Measurements from ENCODE around the gene FBXO44. TPM values are rescaled to one million over a fixed set of nuclear protein-coding genes. Genes with fewer than 3 reads are reported as not detected.

Gene FBXO44
- total RNA-seq, 1 donor from 2014 or later = 18.4 TPM

DNA sequence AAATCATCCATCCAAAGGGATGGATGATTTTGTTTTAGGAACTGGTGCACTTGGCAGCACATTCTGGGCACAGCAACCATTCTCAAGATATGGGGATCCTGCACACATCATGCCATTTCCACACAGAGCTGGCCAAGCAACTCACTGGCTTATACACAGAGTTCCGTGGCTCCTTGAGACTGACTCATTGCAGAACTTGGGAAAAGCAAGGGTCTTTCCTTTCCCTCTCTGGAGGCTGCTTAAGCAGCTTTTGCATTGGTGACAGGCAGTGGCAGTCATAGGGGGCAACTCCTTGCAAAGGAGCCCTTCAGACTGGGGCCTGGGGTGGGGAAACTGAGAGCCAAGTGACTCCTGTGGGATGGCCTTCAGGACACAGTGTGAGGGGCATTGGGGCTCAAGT lies 28.1 kb downstream of the FBXO44 start:
- H3K9me3 ChIP-seq = no peaks in the 10 kb centered on the region
- no peak for ATAC-seq
- H3K36me3 ChIP-seq = no peaks in the 10 kb centered on the region
- H3K4me1 ChIP-seq = peaks cover 14% of the 10 kb centered on the region
- intact Hi-C loops (cut with DNase I) = no loop called here
- no peak overlapping the region for H3K27ac ChIP-seq
- TF ChIP-seq, protein P1, sequence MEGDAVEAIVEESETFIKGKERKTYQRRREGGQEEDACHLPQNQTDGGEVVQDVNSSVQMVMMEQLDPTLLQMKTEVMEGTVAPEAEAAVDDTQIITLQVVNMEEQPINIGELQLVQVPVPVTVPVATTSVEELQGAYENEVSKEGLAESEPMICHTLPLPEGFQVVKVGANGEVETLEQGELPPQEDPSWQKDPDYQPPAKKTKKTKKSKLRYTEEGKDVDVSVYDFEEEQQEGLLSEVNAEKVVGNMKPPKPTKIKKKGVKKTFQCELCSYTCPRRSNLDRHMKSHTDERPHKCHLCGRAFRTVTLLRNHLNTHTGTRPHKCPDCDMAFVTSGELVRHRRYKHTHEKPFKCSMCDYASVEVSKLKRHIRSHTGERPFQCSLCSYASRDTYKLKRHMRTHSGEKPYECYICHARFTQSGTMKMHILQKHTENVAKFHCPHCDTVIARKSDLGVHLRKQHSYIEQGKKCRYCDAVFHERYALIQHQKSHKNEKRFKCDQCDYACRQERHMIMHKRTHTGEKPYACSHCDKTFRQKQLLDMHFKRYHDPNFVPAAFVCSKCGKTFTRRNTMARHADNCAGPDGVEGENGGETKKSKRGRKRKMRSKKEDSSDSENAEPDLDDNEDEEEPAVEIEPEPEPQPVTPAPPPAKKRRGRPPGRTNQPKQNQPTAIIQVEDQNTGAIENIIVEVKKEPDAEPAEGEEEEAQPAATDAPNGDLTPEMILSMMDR (IDR thresholded peaks at IDR 0.05) = no peak
- no peak for DNase-seq
- H3K4me3 ChIP-seq = no peak overlapping the region
- H3K27me3 ChIP-seq (ENCODE audit: low read depth) = peaks cover 11% of the 10 kb centered on the region

DNA sequence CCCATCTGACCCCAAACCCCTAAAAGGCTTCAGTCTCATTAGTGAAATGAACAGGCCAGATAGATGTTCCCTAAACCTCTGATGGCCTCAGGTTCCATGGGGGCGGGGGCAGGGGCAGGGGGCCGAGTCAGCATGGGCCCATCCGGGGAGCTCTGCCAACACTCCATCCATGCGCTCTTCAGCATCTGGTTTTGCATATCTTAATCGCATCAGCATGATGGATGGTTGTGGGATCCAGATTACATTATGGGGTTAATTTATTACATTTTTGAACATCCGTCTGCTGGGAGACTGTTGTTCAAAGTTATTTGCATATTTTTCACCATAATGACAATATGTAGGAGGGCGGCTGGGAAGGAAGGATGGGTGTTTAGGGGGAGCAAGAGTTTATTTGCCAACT lies 29.4 kb downstream of the FBXO44 start:
- TF ChIP-seq, protein P1 (IDR thresholded peaks at IDR 0.05) = no peak
- DNase-seq (no peak), ATAC-seq (no peak)
- Histone ChIP-seq H3K9me3 (no peaks in the 10 kb centered on the region), H3K27ac (no peak overlapping the region), H3K4me3 (no peak overlapping the region), H3K36me3 (no peaks in the 10 kb centered on the region), H3K27me3 (ENCODE audit: low read depth) (peaks cover 24% of the 10 kb centered on the region), H3K4me1 (peaks cover 14% of the 10 kb centered on the region)
- intact Hi-C loops (cut with DNase I) = no loop called here

DNA sequence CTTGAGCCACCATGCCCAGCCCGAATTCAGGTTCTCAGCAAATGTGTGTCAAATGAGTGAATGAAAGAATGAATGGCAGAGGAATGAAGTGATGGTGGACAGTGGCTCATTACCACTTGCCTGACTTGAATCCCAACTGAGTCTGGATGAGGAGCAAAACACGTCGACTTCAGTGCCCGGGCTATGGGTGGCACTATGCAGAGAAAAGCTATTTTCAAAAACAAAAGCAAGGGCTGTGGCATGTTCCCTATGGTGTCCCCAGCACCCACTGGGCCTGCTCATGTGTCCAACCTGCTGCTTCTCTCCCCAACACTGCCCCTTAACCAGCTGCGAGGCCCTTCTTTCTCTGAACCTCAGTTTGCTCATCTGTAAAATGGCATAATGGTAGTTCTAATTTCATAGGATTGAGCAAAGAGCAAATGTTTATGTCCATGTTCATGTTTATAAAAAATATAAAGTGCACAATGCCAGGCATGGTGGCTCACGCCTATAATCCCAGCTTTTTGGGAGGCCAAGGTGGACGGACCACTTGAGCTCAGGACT lies 30.6 kb downstream of the FBXO44 start:
- Histone ChIP-seq H3K4me3 (no peak overlapping the region), H3K9me3 (no peaks in the 10 kb centered on the region), H3K27ac (no peak overlapping the region), H3K36me3 (no peaks in the 10 kb centered on the region), H3K27me3 (ENCODE audit: low read depth) (peaks cover 36% of the 10 kb centered on the region), H3K4me1 (peaks cover 10% of the 10 kb centered on the region)
- no peak for ATAC-seq
- TF ChIP-seq, protein P1 (IDR thresholded peaks at IDR 0.05) = no peak
- intact Hi-C loops (cut with DNase I) = no loop called here
- DNase-seq = no peak

DNA sequence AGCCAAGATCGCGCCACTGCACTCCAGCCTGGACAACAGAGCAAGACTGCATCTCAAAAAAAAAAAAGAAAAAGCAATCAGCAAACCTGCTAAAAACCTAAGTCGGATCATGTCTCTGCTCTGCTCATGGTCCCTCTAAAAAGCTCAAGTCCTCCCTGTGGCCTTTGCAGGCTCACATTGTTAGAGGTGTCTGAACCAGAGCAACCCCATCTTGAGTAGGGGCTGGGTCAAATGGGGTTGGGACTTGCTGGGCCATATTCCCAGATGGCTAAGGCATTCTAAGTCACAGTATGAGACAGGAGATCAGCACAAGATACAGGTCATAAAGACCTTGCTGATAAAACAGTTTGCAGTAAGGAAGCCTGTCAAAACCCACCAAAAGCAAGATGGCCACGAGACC lies 33.8 kb downstream of the FBXO44 start:
- Histone ChIP-seq H3K4me1 (peaks cover 11% of the 10 kb centered on the region), H3K9me3 (no peaks in the 10 kb centered on the region), H3K27ac (no peak overlapping the region), H3K27me3 (ENCODE audit: low read depth) (peaks cover 68% of the 10 kb centered on the region), H3K36me3 (no peaks in the 10 kb centered on the region), H3K4me3 (no peak overlapping the region)
- no peak for DNase-seq
- no peak for ATAC-seq
- intact Hi-C loops (cut with DNase I) = no loop called here
- TF ChIP-seq, protein P1 (IDR thresholded peaks at IDR 0.05) = no peak

DNA sequence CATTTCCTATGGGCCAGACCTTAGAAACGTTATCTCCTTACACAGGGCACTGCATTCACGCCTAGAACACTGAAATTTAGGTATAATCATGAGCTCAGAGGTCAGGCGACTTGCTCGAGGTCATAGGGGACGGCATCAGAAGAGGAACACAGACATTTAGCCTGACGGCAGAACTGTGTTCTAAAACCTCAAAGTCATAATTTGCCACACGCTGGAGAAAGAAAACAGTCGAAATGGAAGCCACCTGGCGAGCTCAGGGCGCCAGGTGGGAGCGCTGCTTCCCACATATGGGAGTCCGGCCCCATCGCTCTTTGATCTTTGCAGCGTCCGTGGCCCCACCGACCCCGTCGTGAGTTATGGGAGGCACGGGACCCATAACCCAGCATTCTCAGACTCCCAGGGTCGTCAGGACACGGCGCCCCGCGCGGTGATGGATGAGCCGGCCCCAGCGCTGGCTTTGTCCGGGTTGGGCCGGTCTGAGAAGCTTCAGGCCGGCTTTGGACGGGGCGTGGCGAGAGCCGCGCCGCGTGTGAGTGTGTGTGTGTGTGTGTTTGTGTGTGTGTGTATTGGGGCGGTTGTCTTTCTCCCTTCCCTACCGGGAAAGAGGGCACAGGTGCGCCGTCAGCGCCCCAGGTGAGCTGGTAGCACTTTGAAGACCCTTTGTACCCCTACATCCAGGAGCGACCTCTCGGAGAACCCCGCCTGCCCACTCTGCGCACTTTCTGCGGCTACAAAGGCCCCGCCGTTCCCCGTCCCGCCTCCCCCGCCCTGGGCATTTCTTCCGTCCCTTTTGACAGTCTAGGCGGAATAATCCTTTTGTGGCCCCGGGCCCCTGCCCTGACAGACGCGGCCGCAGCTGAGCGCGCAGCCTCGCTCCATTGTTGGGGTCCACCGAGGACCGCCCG lies 36.0 kb downstream of the FBXO44 start:
- ATAC-seq = no peak
- peak overlapping the region; percentile 35 for H3K4me3 ChIP-seq
- no peak overlapping the region for H3K27ac ChIP-seq
- TF ChIP-seq, protein P1 (IDR thresholded peaks at IDR 0.05) = no peak
- DNase-seq = no peak
- H3K9me3 ChIP-seq = no peaks in the 10 kb centered on the region
- intact Hi-C loops (cut with DNase I) = no loop called here
- H3K4me1 ChIP-seq = peaks cover 11% of the 10 kb centered on the region
- H3K36me3 ChIP-seq = no peaks in the 10 kb centered on the region
- H3K27me3 ChIP-seq (ENCODE audit: low read depth) = peaks cover 80% of the 10 kb centered on the region
